ENCODE measurements around the gene WTIP.
"Not testable (repeated sequence)": the region's sequence is repeated elsewhere in the genome, so short reads cannot be mapped to it uniquely, and the experiment has no call there.

The WTIP gene

GRCh38 chr19:34461375-34462100 lies 20.0 kb upstream of the WTIP start:
- TF ChIP-seq, protein P1, sequence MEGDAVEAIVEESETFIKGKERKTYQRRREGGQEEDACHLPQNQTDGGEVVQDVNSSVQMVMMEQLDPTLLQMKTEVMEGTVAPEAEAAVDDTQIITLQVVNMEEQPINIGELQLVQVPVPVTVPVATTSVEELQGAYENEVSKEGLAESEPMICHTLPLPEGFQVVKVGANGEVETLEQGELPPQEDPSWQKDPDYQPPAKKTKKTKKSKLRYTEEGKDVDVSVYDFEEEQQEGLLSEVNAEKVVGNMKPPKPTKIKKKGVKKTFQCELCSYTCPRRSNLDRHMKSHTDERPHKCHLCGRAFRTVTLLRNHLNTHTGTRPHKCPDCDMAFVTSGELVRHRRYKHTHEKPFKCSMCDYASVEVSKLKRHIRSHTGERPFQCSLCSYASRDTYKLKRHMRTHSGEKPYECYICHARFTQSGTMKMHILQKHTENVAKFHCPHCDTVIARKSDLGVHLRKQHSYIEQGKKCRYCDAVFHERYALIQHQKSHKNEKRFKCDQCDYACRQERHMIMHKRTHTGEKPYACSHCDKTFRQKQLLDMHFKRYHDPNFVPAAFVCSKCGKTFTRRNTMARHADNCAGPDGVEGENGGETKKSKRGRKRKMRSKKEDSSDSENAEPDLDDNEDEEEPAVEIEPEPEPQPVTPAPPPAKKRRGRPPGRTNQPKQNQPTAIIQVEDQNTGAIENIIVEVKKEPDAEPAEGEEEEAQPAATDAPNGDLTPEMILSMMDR (IDR thresholded peaks at IDR 0.05; ENCODE audit: low read depth, low read length) = no peak
- no peak for DNase-seq
- no peaks in the 10 kb centered on the region for H3K9me3 ChIP-seq
- no peaks in the 10 kb centered on the region for H3K27me3 ChIP-seq
- no peaks in the 10 kb centered on the region for H3K4me1 ChIP-seq
- H3K36me3 ChIP-seq = peaks cover 91% of the 10 kb centered on the region
- H3K4me3 ChIP-seq (ENCODE audit: low read depth, low read length) = no peak overlapping the region

- H3K27me3 ChIP-seq; H3K4me1 ChIP-seq; H3K9me3 ChIP-seq; H3K4me3 ChIP-seq (ENCODE audit: low read depth, low read length); DNase-seq: not testable (repeated sequence)
- H3K36me3 ChIP-seq = peaks cover 96% of the 10 kb centered on the region
Measured at GRCh38 chr19:34464785-34465184, 16.8 kb upstream of the WTIP start.

DNA sequence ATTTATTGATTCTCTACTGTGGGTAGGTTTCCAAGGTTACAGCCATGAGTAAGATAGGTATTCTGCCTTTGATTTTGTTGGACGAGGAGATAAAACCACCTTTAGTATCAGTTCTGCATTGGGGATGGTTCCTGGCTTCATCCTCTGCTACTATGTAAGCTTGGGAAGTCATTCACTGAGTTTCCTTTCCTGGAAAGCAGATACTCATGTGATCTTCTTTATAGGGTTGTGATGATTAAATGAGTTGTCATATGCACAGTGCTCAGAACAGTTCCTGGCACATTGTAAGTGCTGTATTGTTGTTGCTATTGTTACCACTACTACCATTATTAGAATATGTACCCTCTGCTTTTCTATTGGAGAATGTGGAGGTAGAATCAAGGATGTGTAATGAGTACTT lies 13.1 kb upstream of the WTIP start:
- Histone ChIP-seq H3K4me1 (no peaks in the 10 kb centered on the region), H3K9me3 (no peaks in the 10 kb centered on the region), H3K4me3 (ENCODE audit: low read depth, low read length) (no peak overlapping the region), H3K27me3 (no peaks in the 10 kb centered on the region), H3K36me3 (peaks cover 92% of the 10 kb centered on the region)
- DNase-seq = no peak
- TF ChIP-seq, protein P1 (IDR thresholded peaks at IDR 0.05; ENCODE audit: low read depth, low read length) = no peak

DNA sequence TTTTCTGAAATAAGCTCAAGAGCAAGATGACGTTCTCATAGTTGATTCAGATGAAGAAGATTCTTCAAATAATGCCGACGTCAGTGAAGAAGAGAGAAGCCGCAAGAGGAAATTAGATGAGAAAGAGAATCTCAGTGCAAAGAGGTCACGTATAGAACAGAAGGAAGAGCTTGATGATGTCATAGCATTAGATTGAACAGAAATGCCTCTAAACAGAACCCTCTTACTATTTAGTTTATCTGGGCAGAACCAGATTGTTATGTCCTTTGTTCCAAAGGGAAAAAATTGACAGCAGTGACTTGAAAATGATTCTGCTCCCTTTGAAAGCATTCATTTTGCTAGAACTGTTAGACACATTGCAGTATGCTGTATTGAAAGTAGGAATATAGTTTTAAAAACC lies 12.5 kb upstream of the WTIP start:
- H3K9me3 ChIP-seq; H3K4me3 ChIP-seq (ENCODE audit: low read depth, low read length); DNase-seq; H3K27me3 ChIP-seq; H3K4me1 ChIP-seq: not testable (repeated sequence)
- peaks cover 92% of the 10 kb centered on the region for H3K36me3 ChIP-seq

DNA sequence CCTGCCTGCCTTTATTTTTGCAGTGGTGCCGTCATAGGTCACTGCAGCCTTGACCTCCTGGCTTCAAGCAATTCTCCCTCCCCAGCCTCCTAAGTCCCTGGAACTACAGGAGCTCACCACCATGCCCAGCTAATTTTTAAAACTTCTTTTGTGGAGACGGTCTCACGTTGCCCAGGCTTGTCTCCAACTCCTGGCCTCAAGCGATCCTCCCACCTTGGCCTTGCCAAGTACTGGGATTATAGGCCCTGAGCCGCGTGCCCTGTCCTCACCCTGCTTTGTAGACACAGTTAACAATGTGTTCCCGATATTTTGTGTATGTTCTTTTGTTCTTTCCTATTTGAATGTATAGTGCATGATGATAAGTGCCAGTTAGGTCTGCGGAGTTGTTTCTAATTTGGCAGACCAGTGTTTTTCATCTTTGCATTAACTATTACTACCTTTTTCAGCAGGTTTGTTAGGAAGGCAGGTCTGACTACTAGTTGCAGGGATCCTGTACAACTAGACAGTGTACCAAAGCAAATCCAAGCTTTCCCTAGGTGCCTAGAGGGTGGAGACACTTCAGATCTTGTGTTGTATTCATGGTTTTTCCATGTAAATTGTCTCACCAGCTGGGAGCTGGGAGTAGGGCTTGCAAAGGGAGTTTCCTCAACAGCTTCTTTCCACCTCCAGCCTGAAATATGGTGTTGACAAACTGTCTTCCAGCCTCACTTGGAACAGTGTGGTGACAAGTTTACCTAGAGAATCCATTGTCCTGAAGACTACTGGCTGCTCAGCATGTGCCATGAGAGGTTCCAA lies 9.5 kb upstream of the WTIP start:
- Histone ChIP-seq H3K27me3 (no peaks in the 10 kb centered on the region), H3K4me1 (no peaks in the 10 kb centered on the region), H3K36me3 (peaks cover 65% of the 10 kb centered on the region), H3K4me3 (ENCODE audit: low read depth, low read length) (no peak overlapping the region), H3K9me3 (no peaks in the 10 kb centered on the region)
- TF ChIP-seq, protein P1 (IDR thresholded peaks at IDR 0.05; ENCODE audit: low read depth, low read length) = no peak
- DNase-seq = no peak

- TF ChIP-seq, protein P1 (IDR thresholded peaks at IDR 0.05; ENCODE audit: low read depth, low read length) = no peak
Measured at GRCh38 chr19:34474233-34474989, 7.1 kb upstream of the WTIP start.

More at GRCh38 chr19:34474233-34474989, 7.1 kb upstream of the WTIP start:
- Histone ChIP-seq H3K4me3 (ENCODE audit: low read depth, low read length) (no peak overlapping the region), H3K9me3 (no peaks in the 10 kb centered on the region), H3K36me3 (peaks cover 45% of the 10 kb centered on the region), H3K27me3 (peaks cover 2% of the 10 kb centered on the region), H3K4me1 (no peaks in the 10 kb centered on the region)
- DNase-seq = no peak
